ENCODE measurements around the gene CCL2.

GRCh38 chr17:34291721-34292348 is 36.8 kb downstream of the CCL2 start:
- TF ChIP-seq CTCF (IDR thresholded peaks at IDR 0.05) (no peak), POLR2AphosphoS5 (IDR thresholded peaks at IDR 0.05) (no peak)
